T-cell (primary cell): ENCODE results near the gene CXCL11. TPM values are rescaled to one million over a fixed set of nuclear protein-coding genes. Genes with fewer than 3 reads are reported as not detected.

Experiments
- ATAC-seq, 4 experiments: fragments of 200-7000 bp in 3 of 4; fragments of 150-1000 bp in 1 of 4; cut with Tn5 transposase; replicated peaks in 1 of 4; 1 replicate in 3 of 4; 2 replicates in 1 of 4; pipeline ENCODE4 v1.10.0; 2021; ENCODE audit warnings: moderate library complexity in 3 of 4, mild to moderate bottlenecking in 2 of 4, moderate number of reproducible peaks in 1 of 4
- CTCF ChIA-PET, 2 donors: fragments of 300-600 bp; sonication (Branson Sonifier 250); formaldehyde crosslinking; loops; one replicate each; lab custom pipeline; 2022; ENCODE audit warnings: antibody characterized with exemption in 2 of 2; lab: Charles Lee
- POLR2A ChIA-PET, 2 donors: fragments of 300-600 bp; sonication (Branson Sonifier 250); formaldehyde crosslinking; loops; one replicate each; lab custom pipeline; 2022; ENCODE audit warnings: antibody characterized with exemption in 2 of 2; lab: Charles Lee
- DNase-seq, 35 experiments: peaks; one replicate each; pipeline versions ENCODE4 v3.0.0 to v3.0.0-alpha.2; 2013 to 2023
- H3K27ac ChIP-seq: one replicate; pipeline ENCODE4 v1.5.1; 2013; ENCODE audit warnings: low read length
- H3K27me3 ChIP-seq, 2 experiments: replicated peaks in 1 of 2; 1 replicate in 1 of 2; 2 replicates in 1 of 2; pipeline versions ENCODE4 v1.6.1 to v1.7.0; 2013; ENCODE audit warnings: low read length in 1 of 2, mixed read lengths in 1 of 2; ENCODE audit not compliant: control insufficient read depth in 2 of 2, insufficient read depth in 2 of 2; ENCODE audit errors: extremely low read depth in 1 of 2
- H3K36me3 ChIP-seq, 2 donors: 1 replicate in 1 of 2; 2 replicates in 1 of 2; pipeline versions ENCODE4 v1.6.1 to v1.7.0; 2013; ENCODE audit warnings: low read length in 1 of 2; ENCODE audit not compliant: control insufficient read depth in 2 of 2, insufficient read depth in 1 of 2; ENCODE audit errors: extremely low read depth in 1 of 2
- H3K4me1 ChIP-seq, 2 experiments: 1 replicate in 1 of 2; 2 replicates in 1 of 2; pipeline versions ENCODE4 v1.6.1 to v1.7.0; 2013; ENCODE audit warnings: low read length in 2 of 2, mixed read lengths in 1 of 2; ENCODE audit not compliant: insufficient read depth in 2 of 2, control insufficient read depth in 1 of 2; ENCODE audit errors: extremely low read depth in 1 of 2
- H3K4me3 ChIP-seq, 2 donors: 1 replicate in 1 of 2; 2 replicates in 1 of 2; pipeline versions ENCODE4 v1.5.1 to v1.7.0; 2013; ENCODE audit warnings: mild to moderate bottlenecking in 2 of 2, low read length in 1 of 2, moderate library complexity in 1 of 2; ENCODE audit not compliant: control insufficient read depth in 1 of 2; ENCODE audit errors: extremely low read depth in 1 of 2
- H3K9me3 ChIP-seq: 2 replicates; pipeline ENCODE4 v1.7.0; 2013
- H3K27ac Mint-ChIP-seq, 2 donors: one replicate each; pipeline ENCODE4 v1.8.0; 2020 to 2021; ENCODE audit warnings: mild to moderate bottlenecking in 2 of 2, mixed read lengths in 2 of 2
- H3K27me3 Mint-ChIP-seq, 2 donors: one replicate each; pipeline ENCODE4 v1.8.0; 2021 to 2022; ENCODE audit warnings: mixed read lengths in 2 of 2
- H3K36me3 Mint-ChIP-seq: one replicate; pipeline ENCODE4 v1.8.0; 2021; ENCODE audit warnings: mixed read lengths
- H3K4me1 Mint-ChIP-seq, 3 donors: one replicate each; pipeline ENCODE4 v1.8.0; 2020 to 2022; ENCODE audit warnings: mixed read lengths in 3 of 3, mild to moderate bottlenecking in 1 of 3
- H3K4me3 Mint-ChIP-seq, 3 donors: one replicate each; pipeline ENCODE4 v1.8.0; 2020 to 2022; ENCODE audit warnings: mild to moderate bottlenecking in 3 of 3, mixed read lengths in 3 of 3, moderate library complexity in 3 of 3
- H3K9me3 Mint-ChIP-seq, 3 donors: one replicate each; pipeline ENCODE4 v1.8.0; 2020 to 2022; ENCODE audit warnings: mixed read lengths in 3 of 3
- WGBS: methylation state at CpG from one replicate; pipeline ENCODE4 v1.1.5; 2013; ENCODE audit warnings: missing lambda C conversion rate; ENCODE audit not compliant: insufficient coverage; 5-methylcytosine and 5-hydroxymethylcytosine counted together
- total RNA-seq, 35 experiments: library from RNA in 6 of 35; stranded (reverse) in 6 of 35; fragments of 120-200 nt in 1 of 35; gene quantifications; one replicate each; pipeline versions ENCODE4 v1.2.1 to v1.2.4 and lab custom pipeline; 2013 to 2026

Gene CXCL11
- total RNA-seq, 5 donors from 2014 or later (not counting 1 experiment from before 2014, with no cell fraction given) = not detected

DNA sequence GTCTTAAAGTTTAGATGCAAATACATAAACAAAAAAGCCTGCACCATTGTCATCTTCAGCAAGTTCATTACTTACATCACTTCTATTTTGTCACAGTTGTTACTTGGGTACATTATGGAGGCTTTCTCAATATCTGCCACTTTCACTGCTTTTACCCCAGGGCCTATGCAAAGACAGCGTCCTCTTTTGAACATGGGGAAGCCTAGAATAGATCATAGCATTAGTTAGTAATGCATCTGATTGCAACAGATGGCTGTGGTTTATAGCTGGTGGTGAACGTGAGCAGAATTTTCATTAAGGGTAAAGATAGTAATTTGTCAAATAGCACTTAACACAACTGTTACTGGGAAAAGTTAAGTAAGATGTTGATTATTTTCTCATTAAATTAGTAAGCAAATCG is 729 bp downstream of the CXCL11 start:
- DNase-seq = no peak
- Mint-ChIP-seq H3K27ac (no peak overlapping the region), H3K4me1 (no peaks in the 10 kb centered on the region), H3K36me3 (no peaks in the 10 kb centered on the region), H3K27me3 (no peaks in the 10 kb centered on the region), H3K4me3 (no peak overlapping the region), H3K9me3 (no peaks in the 10 kb centered on the region)
- 40% methylated on average over 1 of the region's 3 CpGs for WGBS
- no peak for ATAC-seq
- POLR2A ChIA-PET = no interaction called here
- Histone ChIP-seq H3K27ac (no peak overlapping the region), H3K36me3 (no peaks in the 10 kb centered on the region), H3K27me3 (no peaks in the 10 kb centered on the region), H3K4me3 (no peak overlapping the region), H3K9me3 (no peaks in the 10 kb centered on the region), H3K4me1 (no peaks in the 10 kb centered on the region)
- CTCF ChIA-PET = interaction anchor here in 1 of 2 donors (1.0 kb wide), 1 partner anchor 39 kb away, joined by 3 read pairs; no protein-coding TSS in a partner anchor

DNA sequence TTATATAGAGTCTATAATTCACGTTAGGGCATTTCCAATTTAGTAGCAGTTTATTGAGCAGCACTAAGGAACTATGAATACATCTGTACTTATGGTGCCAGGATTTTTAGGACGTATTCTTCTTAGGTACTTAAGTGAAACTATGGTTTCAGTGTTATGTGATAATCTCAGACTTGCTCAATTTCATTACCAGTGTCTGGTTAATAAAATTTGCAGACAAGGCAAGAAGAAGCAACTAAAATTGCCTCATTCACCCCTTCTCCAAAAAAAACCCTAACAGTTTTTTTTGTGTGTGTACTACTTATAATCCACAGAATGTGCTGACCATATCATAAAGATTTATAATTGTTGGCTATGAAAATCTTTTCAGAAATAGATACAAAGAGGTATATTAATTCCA is 6.6 kb downstream of the CXCL11 start:
- no peaks in the 10 kb centered on the region for H3K36me3 Mint-ChIP-seq
- no peaks in the 10 kb centered on the region for H3K36me3 ChIP-seq
- ATAC-seq (no peak), DNase-seq (no peak)
- 100% methylated on average over 1 of the region's 2 CpGs for WGBS
- no peaks in the 10 kb centered on the region for H3K27me3 ChIP-seq
- no peaks in the 10 kb centered on the region for H3K9me3 ChIP-seq
- H3K27me3 Mint-ChIP-seq = no peaks in the 10 kb centered on the region
- ChIA-PET POLR2A (no interaction called here), CTCF (no interaction called here)
- H3K27ac ChIP-seq = no peak overlapping the region
- peaks cover 0 to 2% of the 10 kb centered on the region in 2 experiments for H3K4me1 ChIP-seq
- no peak overlapping the region for H3K27ac Mint-ChIP-seq
- no peaks in the 10 kb centered on the region for H3K9me3 Mint-ChIP-seq
- no peak overlapping the region for H3K4me3 ChIP-seq
- no peak overlapping the region for H3K4me3 Mint-ChIP-seq
- H3K4me1 Mint-ChIP-seq = peaks cover 15 to 20% (median 18%) of the 10 kb centered on the region in 3 donors

DNA sequence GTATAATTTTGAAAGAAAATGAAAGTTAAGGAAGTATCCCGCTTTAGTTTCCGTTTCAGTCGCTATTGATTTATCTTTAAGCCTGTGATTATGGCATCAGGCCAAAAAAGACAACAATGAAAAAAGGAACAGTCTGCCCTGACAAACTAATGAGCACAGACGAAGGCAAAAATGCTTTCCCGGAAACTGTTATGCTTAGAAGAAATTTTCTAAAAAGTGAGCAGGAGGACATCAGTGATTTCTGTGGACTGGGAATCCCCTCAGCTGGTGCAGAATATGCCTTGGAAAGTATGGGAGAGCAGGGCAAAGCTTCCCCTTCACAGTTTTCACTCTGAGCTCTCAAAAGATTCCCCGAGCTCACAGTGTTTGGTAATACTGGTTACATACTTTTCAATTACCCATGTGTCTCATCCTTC is 7.5 kb downstream of the CXCL11 start:
- Mint-ChIP-seq H3K27me3 (no peaks in the 10 kb centered on the region), H3K4me1 (peaks cover 23 to 30% (median 24%) of the 10 kb centered on the region in 3 donors), H3K36me3 (no peaks in the 10 kb centered on the region), H3K9me3 (no peaks in the 10 kb centered on the region), H3K27ac (peak overlapping the region; percentile 50), H3K4me3 (peak overlapping the region; percentile 17 to 68 (median 66))
- Histone ChIP-seq H3K4me3 (no peak overlapping the region), H3K27me3 (no peaks in the 10 kb centered on the region), H3K4me1 (peaks cover 0 to 2% of the 10 kb centered on the region in 2 experiments), H3K36me3 (no peaks in the 10 kb centered on the region), H3K27ac (no peak overlapping the region), H3K9me3 (no peaks in the 10 kb centered on the region)
- 7% methylated on average over 5 of the region's 6 CpGs for WGBS
- DNase-seq (peak in 1 of 35 experiments; percentile 40), ATAC-seq (peak in 2 of 4 experiments; percentile 27 to 69)
- CTCF ChIA-PET = no interaction called here
- POLR2A ChIA-PET = no interaction called here

DNA sequence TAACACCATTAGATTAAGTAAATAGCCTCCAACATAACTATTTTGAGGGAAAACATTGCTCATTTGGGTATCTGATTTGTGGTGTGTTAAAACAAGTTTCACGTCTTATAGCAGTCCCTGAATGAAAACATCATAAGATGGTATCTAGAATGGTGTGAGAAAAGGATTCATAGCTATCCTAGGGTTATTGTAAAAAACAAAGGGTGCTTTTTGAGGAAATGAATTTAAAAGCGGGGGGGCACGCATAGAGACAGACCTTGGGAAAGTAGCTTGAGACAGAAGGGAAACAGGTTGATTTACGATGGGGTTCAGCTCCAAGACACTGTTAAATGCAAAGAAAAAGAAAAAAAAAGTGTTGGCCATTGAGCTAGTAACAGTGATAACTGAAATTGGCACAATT is 11.8 kb downstream of the CXCL11 start:
- ChIA-PET CTCF (interaction anchor here in 1 of 2 donors (0.7 kb wide), 1 partner anchor 29 kb away, joined by 3 read pairs; no protein-coding TSS in a partner anchor), POLR2A (no interaction called here)
- no peaks in the 10 kb centered on the region for H3K9me3 ChIP-seq
- H3K4me3 ChIP-seq = no peak overlapping the region
- DNase-seq (no peak), ATAC-seq (no peak)
- 47% methylated on average over 4 of the region's 4 CpGs for WGBS
- H3K27ac ChIP-seq = no peak overlapping the region
- H3K4me1 Mint-ChIP-seq = peaks cover 23 to 38% (median 28%) of the 10 kb centered on the region in 3 donors
- H3K9me3 Mint-ChIP-seq = no peaks in the 10 kb centered on the region
- no peaks in the 10 kb centered on the region for H3K27me3 ChIP-seq
- H3K27ac Mint-ChIP-seq = no peak overlapping the region
- peak overlapping the region in 1 of 3 donors; percentile 9 for H3K4me3 Mint-ChIP-seq
- no peaks in the 10 kb centered on the region for H3K36me3 ChIP-seq
- no peaks in the 10 kb centered on the region for H3K36me3 Mint-ChIP-seq
- peaks cover 0 to 2% of the 10 kb centered on the region in 2 experiments for H3K4me1 ChIP-seq
- no peaks in the 10 kb centered on the region for H3K27me3 Mint-ChIP-seq

DNA sequence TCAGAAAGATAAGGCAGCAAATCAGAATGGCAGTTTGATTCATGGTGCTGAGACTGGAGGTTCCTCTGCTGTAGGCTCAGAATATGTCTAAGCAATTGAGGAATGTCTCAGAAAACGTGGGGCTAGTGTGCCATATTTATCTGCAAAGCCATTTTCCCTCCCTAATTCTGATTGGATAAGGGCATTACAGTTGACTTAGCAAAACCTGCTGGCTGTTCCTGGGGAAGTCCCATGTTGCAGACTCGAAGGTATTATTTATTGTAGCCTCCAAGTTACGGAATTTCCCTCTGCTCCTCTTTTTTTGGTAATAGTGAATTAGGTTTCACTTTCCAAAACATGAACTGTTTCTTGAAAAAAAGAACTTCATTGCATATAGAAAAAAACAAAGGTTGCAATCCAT is 12.5 kb downstream of the CXCL11 start, which contains the start of gene CXCL10:
Gene CXCL10 (minus strand): TSS at position 109 of the 400 bp plus-strand sequence. CDS start 66 bp downstream, at position 43.
- peak within 1 kb of the TSS in 1 of 3 donors; percentile 9 for H3K4me3 Mint-ChIP-seq
- H3K4me1 Mint-ChIP-seq = peaks cover 18 to 33% (median 23%) of the 10 kb centered on the region in 3 donors
- peaks cover 0 to under 1% of the 10 kb centered on the region in 2 experiments for H3K4me1 ChIP-seq
- H3K27ac Mint-ChIP-seq = peak within 1 kb of the TSS in 1 of 2 donors; percentile 33
- no CpG with 5 or more reads among the region's 3 CpGs for WGBS
- H3K36me3 Mint-ChIP-seq = no peaks in the 10 kb centered on the region
- DNase-seq = peak in 1 of 35 experiments; percentile 55
- ChIA-PET POLR2A (no interaction called here), CTCF (no interaction called here)
- no peak within 1 kb of the TSS for H3K4me3 ChIP-seq
- peak in 1 of 4 experiments; percentile 74 for ATAC-seq
- no peaks in the 10 kb centered on the region for H3K27me3 Mint-ChIP-seq
- no peaks in the 10 kb centered on the region for H3K9me3 Mint-ChIP-seq
- H3K27ac ChIP-seq = no peak within 1 kb of the TSS
- H3K36me3 ChIP-seq = no peaks in the 10 kb centered on the region
- H3K9me3 ChIP-seq = no peaks in the 10 kb centered on the region
- no peaks in the 10 kb centered on the region for H3K27me3 ChIP-seq

DNA sequence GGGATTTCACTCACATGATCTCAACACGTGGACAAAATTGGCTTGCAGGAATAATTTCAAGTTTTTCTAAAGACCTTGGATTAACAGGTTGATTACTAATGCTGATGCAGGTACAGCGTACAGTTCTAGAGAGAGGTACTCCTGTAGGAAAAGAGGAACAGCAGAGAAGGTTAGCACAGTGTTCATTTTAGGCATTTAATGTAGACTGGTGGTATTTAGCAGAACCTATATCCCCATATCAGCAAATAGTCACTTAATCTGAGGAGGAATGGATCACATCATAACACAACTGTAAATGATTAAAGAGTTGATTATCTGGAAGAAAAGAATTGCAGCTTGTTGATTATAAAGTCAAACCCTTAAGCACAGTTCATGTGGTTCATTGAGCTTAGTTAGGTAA is 13.2 kb downstream of the CXCL11 start:
- Histone ChIP-seq H3K4me3 (no peak overlapping the region), H3K27ac (no peak overlapping the region), H3K36me3 (no peaks in the 10 kb centered on the region), H3K4me1 (no peaks in the 10 kb centered on the region), H3K9me3 (no peaks in the 10 kb centered on the region), H3K27me3 (no peaks in the 10 kb centered on the region)
- Mint-ChIP-seq H3K27me3 (no peaks in the 10 kb centered on the region), H3K9me3 (no peaks in the 10 kb centered on the region), H3K4me1 (peaks cover 12 to 28% (median 17%) of the 10 kb centered on the region in 3 donors), H3K36me3 (no peaks in the 10 kb centered on the region), H3K4me3 (no peak overlapping the region), H3K27ac (no peak overlapping the region)
- DNase-seq = no peak
- ChIA-PET CTCF (no interaction called here), POLR2A (no interaction called here)
- no CpG with 5 or more reads among the region's 2 CpGs for WGBS
- no peak for ATAC-seq
